WTC11 (cell line): ENCODE results near the gene FAU. TPM values are rescaled to one million over a fixed set of nuclear protein-coding genes. Genes with fewer than 3 reads are reported as not detected.

Experiments used
- ATAC-seq: fragments of 200-7000 bp; cut with Tn5 transposase; 2 replicates; pipeline ENCODE4 v1.10.0; 2021; ENCODE audit warnings: mild to moderate bottlenecking, moderate library complexity
- CTCF ChIA-PET: fragments of 300-600 bp; sonication (Branson Sonifier 250); formaldehyde crosslinking; loops from one replicate; lab custom pipeline; 2021; ENCODE audit warnings: antibody characterized with exemption; lab: Charles Lee
- POLR2A ChIA-PET: fragments of 350-600 bp; sonication (Branson Sonifier 250); formaldehyde crosslinking; loops from one replicate; lab custom pipeline; 2021; ENCODE audit warnings: antibody characterized with exemption; lab: Charles Lee
- DNase-seq: peaks from one replicate; pipeline ENCODE4 v3.0.0; 2021; ENCODE audit warnings: low spot score
- H3K27ac Mint-ChIP-seq: 2 replicates; pipeline ENCODE4 v1.8.0; 2021; ENCODE audit warnings: mixed read lengths
- H3K27me3 Mint-ChIP-seq: 2 replicates; pipeline ENCODE4 v1.8.0; 2021; ENCODE audit warnings: low read depth, mild to moderate bottlenecking, moderate library complexity, mixed read lengths
- H3K36me3 Mint-ChIP-seq: 2 replicates; pipeline ENCODE4 v1.8.0; 2021; ENCODE audit warnings: mixed read lengths
- H3K4me1 Mint-ChIP-seq: 2 replicates; pipeline ENCODE4 v1.8.0; 2022; ENCODE audit warnings: mixed read lengths
- H3K4me3 Mint-ChIP-seq: 2 replicates; pipeline ENCODE4 v1.8.0; 2021; ENCODE audit warnings: mild to moderate bottlenecking, moderate library complexity, mixed read lengths
- H3K9me3 Mint-ChIP-seq: 2 replicates; pipeline ENCODE4 v1.8.0; 2021; ENCODE audit warnings: mixed read lengths
- EMX1 ChIP-seq: fragments of 250-450 bp; sonication (Bioruptor Pico); IDR thresholded peaks from 2 replicates; pipeline ENCODE4 v1.8.0; 2021; ENCODE audit warnings: mild to moderate bottlenecking
- ESRRA ChIP-seq: sonication (generic); formaldehyde crosslinking; IDR thresholded peaks from 2 replicates; pipeline ENCODE4 v1.8.1; 2022; ENCODE audit warnings: mild to moderate bottlenecking, missing genetic modification reagents, borderline replicate concordance
- FOXK1 ChIP-seq: sonication (generic); formaldehyde crosslinking; IDR thresholded peaks from 2 replicates; pipeline ENCODE4 v1.8.0; 2022; ENCODE audit warnings: mild to moderate bottlenecking, moderate library complexity, missing genetic modification reagents
- GTF2I ChIP-seq: fragments of 250-450 bp; sonication (Bioruptor Pico); conservative IDR thresholded peaks from 2 replicates; pipeline ENCODE4 v1.4.0; 2021; ENCODE audit warnings: mild to moderate bottlenecking
- PRRX2 ChIP-seq: fragments of 250-450 bp; sonication (Bioruptor Pico); IDR thresholded peaks from 2 replicates; pipeline ENCODE4 v1.8.0; 2021; ENCODE audit warnings: mild to moderate bottlenecking
- SMAD3 ChIP-seq: sonication (generic); formaldehyde crosslinking; IDR thresholded peaks from 2 replicates; pipeline ENCODE4 v1.8.0; 2022; ENCODE audit warnings: missing genetic modification reagents, mild to moderate bottlenecking, borderline replicate concordance
- SP1 ChIP-seq: sonication (generic); formaldehyde crosslinking; conservative IDR thresholded peaks from 2 replicates; pipeline ENCODE4 v1.8.1; 2022; ENCODE audit warnings: missing genetic modification reagents
- ZNF219 ChIP-seq: sonication (generic); formaldehyde crosslinking; IDR thresholded peaks from 2 replicates; pipeline ENCODE4 v1.8.0; 2023; ENCODE audit warnings: missing genetic modification reagents, mild to moderate bottlenecking, borderline replicate concordance
- ZNF671 ChIP-seq: fragments of 250-450 bp; sonication (Bioruptor Pico); IDR thresholded peaks from 2 replicates; pipeline ENCODE4 v1.8.0; 2021; ENCODE audit warnings: mild to moderate bottlenecking
- total RNA-seq: library from RNA; stranded (reverse); gene quantifications from 3 replicates; pipeline ENCODE4 v1.2.3, GENCODE V29; 2021
- TF ChIP-seq, protein P1 (sequence below): sonication (generic); formaldehyde crosslinking; IDR thresholded peaks from 2 replicates; pipeline ENCODE4 v1.8.1; 2023; ENCODE audit warnings: mild to moderate bottlenecking, moderate library complexity, missing genetic modification reagents
- TF ChIP-seq, protein P2 (sequence below): sonication (generic); formaldehyde crosslinking; IDR thresholded peaks from 2 replicates; pipeline ENCODE4 v1.8.0; 2023; ENCODE audit warnings: missing genetic modification reagents, mild to moderate bottlenecking, borderline replicate concordance
- TF ChIP-seq, protein P3 (sequence below): fragments of 200-600 bp; IDR thresholded peaks from 2 replicates; pipeline ENCODE4 v1.8.0; 2022; ENCODE audit warnings: antibody characterized with exemption
- TF ChIP-seq, protein P4 (sequence below): fragments of 250-450 bp; sonication (Bioruptor Pico); IDR thresholded peaks from 2 replicates; pipeline ENCODE4 v1.8.0; 2021; ENCODE audit warnings: mild to moderate bottlenecking
- TF ChIP-seq, protein P5 (sequence below): sonication (generic); formaldehyde crosslinking; IDR thresholded peaks from 2 replicates; pipeline ENCODE4 v1.8.0; 2022; ENCODE audit warnings: mild to moderate bottlenecking, missing genetic modification reagents
- TF ChIP-seq, protein P6 (sequence below): fragments of 250-450 bp; sonication (Bioruptor Pico); conservative IDR thresholded peaks from 2 replicates; pipeline ENCODE4 v1.9.0; 2021; ENCODE audit warnings: mild to moderate bottlenecking
- TF ChIP-seq, protein P7 (sequence below): fragments of 250-450 bp; sonication (Bioruptor Pico); IDR thresholded peaks from 2 replicates; pipeline ENCODE4 v2.1.2; 2022; ENCODE audit warnings: mild to moderate bottlenecking, moderate library complexity

FAU gene
- total RNA-seq, 1 experiment from 2014 or later: 991 TPM

DNA sequence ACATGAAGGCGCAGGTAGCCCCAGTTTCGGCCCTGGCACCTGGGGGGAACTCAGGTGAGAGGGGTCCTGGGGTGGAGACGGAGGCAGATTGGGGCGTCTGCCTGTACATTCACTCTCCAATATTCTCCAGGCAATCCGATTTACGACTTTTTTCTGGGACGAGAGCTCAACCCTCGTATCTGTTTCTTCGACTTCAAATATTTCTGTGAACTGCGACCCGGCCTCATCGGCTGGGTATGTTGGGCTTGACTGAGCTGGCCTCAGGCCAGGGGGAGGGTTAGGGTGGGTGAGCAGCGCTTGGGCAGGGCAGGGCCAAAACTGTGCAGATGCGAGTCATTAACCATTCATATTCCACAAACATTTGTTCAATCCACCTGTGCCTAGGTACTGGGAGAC lies 8.6 kb downstream of the FAU start (continued):
- TF ChIP-seq, protein P1, sequence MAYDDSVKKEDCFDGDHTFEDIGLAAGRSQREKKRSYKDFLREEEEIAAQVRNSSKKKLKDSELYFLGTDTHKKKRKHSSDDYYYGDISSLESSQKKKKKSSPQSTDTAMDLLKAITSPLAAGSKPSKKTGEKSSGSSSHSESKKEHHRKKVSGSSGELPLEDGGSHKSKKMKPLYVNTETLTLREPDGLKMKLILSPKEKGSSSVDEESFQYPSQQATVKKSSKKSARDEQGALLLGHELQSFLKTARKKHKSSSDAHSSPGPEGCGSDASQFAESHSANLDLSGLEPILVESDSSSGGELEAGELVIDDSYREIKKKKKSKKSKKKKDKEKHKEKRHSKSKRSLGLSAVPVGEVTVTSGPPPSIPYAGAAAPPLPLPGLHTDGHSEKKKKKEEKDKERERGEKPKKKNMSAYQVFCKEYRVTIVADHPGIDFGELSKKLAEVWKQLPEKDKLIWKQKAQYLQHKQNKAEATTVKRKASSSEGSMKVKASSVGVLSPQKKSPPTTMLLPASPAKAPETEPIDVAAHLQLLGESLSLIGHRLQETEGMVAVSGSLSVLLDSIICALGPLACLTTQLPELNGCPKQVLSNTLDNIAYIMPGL (CRISPR knock-in tag): no peak
- TF ChIP-seq, all 79 proteins: peak for 0

DNA sequence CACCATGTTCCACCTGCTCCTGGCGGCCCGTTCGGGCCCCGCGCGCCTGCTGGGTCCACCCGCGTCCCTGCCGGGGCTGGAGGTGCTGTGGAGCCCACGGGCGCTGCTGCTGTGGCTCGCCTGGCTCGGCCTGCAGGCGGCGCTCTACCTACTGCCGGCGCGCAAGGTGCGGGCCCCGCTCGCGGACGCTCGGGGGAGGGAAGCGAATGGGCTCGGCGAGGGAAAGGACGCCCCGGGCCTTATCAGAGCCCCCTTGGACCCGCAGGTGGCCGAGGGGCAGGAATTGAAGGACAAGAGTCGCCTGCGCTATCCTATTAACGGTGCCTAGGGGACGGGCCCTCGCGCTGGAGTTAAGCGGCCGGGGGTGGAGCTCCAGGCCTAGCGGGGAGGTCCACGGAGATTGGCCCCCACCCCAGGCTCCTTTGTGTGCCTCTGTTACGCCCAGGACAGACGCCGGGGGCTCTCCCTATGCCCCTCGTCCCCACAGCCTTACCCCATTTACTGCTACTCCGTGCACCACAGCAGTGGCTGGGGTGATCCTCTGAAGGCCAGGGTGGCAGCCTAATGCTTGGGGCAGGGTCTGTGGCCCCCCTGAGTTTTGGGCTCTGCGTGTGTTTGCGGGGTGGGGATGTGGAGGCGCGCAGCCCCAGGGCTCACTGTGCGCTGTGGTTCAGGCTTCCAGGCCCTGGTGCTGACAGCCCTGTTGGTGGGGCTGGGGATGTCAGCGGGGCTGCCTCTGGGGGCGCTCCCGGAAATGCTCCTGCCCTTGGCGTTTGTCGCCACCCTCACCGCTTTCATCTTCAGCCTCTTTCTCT lies 9.2 kb downstream of the FAU start:
- no peaks in the 10 kb centered on the region for H3K27me3 Mint-ChIP-seq
- ATAC-seq (peak; percentile 20), DNase-seq (peak; percentile 69)
- peak overlapping the region; percentile 52; the same call in 1 of the 2 replicates for H3K27ac Mint-ChIP-seq
- ChIA-PET POLR2A (interaction anchor here (0.6 to 2.2 kb wide), 6 partner anchors 9 to 1720 kb away, joined by 3 to 19 read pairs (median 7); partner anchors contain the start of genes CAPN1, FAU, MRPL49 and VPS51), CTCF (interaction anchor here (0.6 to 4.8 kb wide), 25 partner anchors 8 to 309 kb away, joined by 3 to 104 read pairs (median 5); partner anchors contain the start of genes ARL2, BATF2, CAPN1 and FAU)
- H3K9me3 Mint-ChIP-seq: no peaks in the 10 kb centered on the region
- peaks cover 17% of the 10 kb centered on the region for H3K4me1 Mint-ChIP-seq
- H3K36me3 Mint-ChIP-seq: no peaks in the 10 kb centered on the region; the same call in 1 of the 2 replicates
- H3K4me3 Mint-ChIP-seq: peak overlapping the region; percentile 91
- TF ChIP-seq FOXK1 (CRISPR knock-in tag) (0 out of 2 replicates have a peak, but pooled peaks have one; percentile 27), ZNF671 (CRISPR knock-in tag) (peak; percentile 72; the same call in 1 of the 2 replicates), EMX1 (peak; percentile 84), ZNF219 (0 out of 2 replicates have a peak, but pooled peaks have one; percentile 78), PRRX2 (CRISPR knock-in tag) (peak; percentile 38; the same call in 1 of the 2 replicates), GTF2I (CRISPR knock-in tag) (no peak), ESRRA (0 out of 2 replicates have a peak, but pooled peaks have one; percentile 1), SP1 (CRISPR knock-in tag) (peak; percentile 42), SMAD3 (CRISPR knock-in tag) (no peak)
- TF ChIP-seq, protein P2, sequence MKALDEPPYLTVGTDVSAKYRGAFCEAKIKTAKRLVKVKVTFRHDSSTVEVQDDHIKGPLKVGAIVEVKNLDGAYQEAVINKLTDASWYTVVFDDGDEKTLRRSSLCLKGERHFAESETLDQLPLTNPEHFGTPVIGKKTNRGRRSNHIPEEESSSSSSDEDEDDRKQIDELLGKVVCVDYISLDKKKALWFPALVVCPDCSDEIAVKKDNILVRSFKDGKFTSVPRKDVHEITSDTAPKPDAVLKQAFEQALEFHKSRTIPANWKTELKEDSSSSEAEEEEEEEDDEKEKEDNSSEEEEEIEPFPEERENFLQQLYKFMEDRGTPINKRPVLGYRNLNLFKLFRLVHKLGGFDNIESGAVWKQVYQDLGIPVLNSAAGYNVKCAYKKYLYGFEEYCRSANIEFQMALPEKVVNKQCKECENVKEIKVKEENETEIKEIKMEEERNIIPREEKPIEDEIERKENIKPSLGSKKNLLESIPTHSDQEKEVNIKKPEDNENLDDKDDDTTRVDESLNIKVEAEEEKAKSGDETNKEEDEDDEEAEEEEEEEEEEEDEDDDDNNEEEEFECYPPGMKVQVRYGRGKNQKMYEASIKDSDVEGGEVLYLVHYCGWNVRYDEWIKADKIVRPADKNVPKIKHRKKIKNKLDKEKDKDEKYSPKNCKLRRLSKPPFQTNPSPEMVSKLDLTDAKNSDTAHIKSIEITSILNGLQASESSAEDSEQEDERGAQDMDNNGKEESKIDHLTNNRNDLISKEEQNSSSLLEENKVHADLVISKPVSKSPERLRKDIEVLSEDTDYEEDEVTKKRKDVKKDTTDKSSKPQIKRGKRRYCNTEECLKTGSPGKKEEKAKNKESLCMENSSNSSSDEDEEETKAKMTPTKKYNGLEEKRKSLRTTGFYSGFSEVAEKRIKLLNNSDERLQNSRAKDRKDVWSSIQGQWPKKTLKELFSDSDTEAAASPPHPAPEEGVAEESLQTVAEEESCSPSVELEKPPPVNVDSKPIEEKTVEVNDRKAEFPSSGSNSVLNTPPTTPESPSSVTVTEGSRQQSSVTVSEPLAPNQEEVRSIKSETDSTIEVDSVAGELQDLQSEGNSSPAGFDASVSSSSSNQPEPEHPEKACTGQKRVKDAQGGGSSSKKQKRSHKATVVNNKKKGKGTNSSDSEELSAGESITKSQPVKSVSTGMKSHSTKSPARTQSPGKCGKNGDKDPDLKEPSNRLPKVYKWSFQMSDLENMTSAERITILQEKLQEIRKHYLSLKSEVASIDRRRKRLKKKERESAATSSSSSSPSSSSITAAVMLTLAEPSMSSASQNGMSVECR: no peak
- TF ChIP-seq, protein P3, sequence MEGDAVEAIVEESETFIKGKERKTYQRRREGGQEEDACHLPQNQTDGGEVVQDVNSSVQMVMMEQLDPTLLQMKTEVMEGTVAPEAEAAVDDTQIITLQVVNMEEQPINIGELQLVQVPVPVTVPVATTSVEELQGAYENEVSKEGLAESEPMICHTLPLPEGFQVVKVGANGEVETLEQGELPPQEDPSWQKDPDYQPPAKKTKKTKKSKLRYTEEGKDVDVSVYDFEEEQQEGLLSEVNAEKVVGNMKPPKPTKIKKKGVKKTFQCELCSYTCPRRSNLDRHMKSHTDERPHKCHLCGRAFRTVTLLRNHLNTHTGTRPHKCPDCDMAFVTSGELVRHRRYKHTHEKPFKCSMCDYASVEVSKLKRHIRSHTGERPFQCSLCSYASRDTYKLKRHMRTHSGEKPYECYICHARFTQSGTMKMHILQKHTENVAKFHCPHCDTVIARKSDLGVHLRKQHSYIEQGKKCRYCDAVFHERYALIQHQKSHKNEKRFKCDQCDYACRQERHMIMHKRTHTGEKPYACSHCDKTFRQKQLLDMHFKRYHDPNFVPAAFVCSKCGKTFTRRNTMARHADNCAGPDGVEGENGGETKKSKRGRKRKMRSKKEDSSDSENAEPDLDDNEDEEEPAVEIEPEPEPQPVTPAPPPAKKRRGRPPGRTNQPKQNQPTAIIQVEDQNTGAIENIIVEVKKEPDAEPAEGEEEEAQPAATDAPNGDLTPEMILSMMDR: peak; percentile 85
- TF ChIP-seq, protein P4, sequence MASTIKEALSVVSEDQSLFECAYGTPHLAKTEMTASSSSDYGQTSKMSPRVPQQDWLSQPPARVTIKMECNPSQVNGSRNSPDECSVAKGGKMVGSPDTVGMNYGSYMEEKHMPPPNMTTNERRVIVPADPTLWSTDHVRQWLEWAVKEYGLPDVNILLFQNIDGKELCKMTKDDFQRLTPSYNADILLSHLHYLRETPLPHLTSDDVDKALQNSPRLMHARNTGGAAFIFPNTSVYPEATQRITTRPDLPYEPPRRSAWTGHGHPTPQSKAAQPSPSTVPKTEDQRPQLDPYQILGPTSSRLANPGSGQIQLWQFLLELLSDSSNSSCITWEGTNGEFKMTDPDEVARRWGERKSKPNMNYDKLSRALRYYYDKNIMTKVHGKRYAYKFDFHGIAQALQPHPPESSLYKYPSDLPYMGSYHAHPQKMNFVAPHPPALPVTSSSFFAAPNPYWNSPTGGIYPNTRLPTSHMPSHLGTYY (CRISPR knock-in tag): peak; percentile 30; the same call in 1 of the 2 replicates
- TF ChIP-seq, protein P5, sequence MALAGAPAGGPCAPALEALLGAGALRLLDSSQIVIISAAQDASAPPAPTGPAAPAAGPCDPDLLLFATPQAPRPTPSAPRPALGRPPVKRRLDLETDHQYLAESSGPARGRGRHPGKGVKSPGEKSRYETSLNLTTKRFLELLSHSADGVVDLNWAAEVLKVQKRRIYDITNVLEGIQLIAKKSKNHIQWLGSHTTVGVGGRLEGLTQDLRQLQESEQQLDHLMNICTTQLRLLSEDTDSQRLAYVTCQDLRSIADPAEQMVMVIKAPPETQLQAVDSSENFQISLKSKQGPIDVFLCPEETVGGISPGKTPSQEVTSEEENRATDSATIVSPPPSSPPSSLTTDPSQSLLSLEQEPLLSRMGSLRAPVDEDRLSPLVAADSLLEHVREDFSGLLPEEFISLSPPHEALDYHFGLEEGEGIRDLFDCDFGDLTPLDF (CRISPR knock-in tag): no peak
- TF ChIP-seq, protein P1 (CRISPR knock-in tag): peak; percentile 96; the same call in 1 of the 2 replicates
- TF ChIP-seq, protein P6, sequence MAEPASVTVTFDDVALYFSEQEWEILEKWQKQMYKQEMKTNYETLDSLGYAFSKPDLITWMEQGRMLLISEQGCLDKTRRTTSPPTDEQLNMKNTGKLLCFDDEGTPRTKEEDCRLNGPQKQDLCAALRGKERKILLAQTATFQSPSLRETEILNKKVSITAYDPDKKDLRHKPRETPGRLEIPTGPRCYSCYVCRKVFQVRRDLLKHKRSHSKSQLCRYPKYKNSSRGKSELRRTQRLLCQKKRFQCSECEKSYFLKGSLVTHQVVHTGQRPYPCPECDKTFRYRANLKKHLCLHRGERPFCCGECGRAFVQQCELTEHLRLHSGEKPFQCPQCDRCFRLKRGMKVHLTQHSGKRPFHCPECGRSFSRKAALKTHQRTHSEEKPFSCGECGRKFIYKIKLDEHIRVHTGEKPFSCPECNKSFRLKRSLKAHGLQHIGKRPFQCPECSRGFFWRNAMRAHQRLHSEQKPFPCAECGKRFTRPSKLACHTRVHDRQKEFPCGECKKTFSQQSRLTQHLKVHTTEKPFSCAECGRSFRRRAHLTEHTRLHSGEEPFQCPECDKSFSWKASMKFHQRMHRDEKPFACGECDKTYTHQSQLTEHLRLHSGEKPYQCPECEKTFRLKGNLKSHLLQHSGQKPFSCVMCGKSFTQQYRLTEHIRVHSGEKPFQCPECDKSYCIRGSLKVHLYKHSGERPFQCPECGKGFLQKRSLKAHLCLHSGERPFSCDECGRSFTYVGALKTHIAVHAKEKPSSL (CRISPR knock-in tag): 0 out of 2 replicates have a peak, but pooled peaks have one; percentile 27
- TF ChIP-seq, protein P7, sequence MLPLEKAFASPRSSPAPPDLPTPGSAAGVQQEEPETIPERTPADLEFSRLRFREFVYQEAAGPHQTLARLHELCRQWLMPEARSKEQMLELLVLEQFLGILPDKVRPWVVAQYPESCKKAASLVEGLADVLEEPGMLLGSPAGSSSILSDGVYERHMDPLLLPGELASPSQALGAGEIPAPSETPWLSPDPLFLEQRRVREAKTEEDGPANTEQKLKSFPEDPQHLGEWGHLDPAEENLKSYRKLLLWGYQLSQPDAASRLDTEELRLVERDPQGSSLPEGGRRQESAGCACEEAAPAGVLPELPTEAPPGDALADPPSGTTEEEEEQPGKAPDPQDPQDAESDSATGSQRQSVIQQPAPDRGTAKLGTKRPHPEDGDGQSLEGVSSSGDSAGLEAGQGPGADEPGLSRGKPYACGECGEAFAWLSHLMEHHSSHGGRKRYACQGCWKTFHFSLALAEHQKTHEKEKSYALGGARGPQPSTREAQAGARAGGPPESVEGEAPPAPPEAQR (CRISPR knock-in tag): 0 out of 2 replicates have a peak, but pooled peaks have one; percentile 18
